B cell (primary cell): ENCODE measurements around the gene MPST.

Experiments used
- EZH2 ChIP-seq: IDR thresholded peaks from 2 replicates; pipeline ENCODE4 v1.6.1; 2012; ENCODE audit warnings: borderline replicate concordance, low read depth, mild to moderate bottlenecking, moderate library complexity, low read length; ENCODE audit not compliant: insufficient read depth, poor library complexity, severe bottlenecking
- TF ChIP-seq, protein P1 (sequence below): fragments of 200-600 bp; IDR thresholded peaks from one replicate; pipeline ENCODE4 v1.8.0; 2022; ENCODE audit warnings: antibody characterized with exemption, mild to moderate bottlenecking

DNA sequence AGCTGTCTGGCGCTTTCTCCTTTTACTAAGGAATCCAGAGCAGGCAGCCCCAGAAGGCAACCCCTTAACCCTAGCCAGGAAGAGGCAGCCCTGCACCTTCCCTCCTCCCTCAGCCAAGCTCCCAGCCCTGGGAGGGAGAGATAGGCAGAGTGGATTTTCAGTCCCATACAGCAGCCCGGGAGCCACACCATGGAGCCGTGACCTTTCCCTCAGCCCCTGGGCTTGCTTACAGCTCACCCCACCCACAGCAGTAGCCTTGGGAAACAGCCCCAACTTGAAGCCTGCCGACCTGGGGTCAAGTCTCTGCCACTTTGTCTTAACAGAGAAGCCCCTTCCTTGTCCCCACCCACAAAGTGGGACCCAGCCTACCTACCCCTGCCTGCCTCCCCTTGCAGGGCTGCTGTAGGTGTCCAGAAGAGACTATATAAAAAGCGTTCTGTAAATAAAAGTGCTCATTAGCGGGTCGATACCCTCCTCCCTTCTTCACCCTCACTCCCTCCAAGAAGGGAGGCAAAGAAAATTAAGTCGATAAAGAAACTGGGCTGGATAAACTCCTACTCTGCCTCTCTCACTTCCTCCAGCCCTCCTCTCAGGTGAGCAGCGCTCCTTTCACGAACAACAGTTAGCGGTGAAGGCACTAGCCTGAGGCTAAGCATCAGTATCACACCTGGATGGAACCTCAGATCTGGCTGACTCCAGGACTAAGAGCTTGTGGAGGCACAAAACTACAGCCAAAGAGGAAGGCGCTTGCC is 4.5 kb upstream of the MPST start:
- TF ChIP-seq, protein P1, sequence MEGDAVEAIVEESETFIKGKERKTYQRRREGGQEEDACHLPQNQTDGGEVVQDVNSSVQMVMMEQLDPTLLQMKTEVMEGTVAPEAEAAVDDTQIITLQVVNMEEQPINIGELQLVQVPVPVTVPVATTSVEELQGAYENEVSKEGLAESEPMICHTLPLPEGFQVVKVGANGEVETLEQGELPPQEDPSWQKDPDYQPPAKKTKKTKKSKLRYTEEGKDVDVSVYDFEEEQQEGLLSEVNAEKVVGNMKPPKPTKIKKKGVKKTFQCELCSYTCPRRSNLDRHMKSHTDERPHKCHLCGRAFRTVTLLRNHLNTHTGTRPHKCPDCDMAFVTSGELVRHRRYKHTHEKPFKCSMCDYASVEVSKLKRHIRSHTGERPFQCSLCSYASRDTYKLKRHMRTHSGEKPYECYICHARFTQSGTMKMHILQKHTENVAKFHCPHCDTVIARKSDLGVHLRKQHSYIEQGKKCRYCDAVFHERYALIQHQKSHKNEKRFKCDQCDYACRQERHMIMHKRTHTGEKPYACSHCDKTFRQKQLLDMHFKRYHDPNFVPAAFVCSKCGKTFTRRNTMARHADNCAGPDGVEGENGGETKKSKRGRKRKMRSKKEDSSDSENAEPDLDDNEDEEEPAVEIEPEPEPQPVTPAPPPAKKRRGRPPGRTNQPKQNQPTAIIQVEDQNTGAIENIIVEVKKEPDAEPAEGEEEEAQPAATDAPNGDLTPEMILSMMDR: no peak
- TF ChIP-seq EZH2: no peak
